Osteocyte (in vitro differentiated cells): Measurements from ENCODE around the gene DOCK8. TPM values are rescaled to one million over a fixed set of nuclear protein-coding genes. Genes with fewer than 3 reads are reported as not detected.

Experiments used
- DNase-seq: peaks from one replicate; pipeline ENCODE4 v3.0.0; 2021; ENCODE audit warnings: mixed read lengths; ENCODE audit not compliant: unreplicated experiment; ENCODE audit errors: extremely low spot score
- H3K27ac Mint-ChIP-seq: one replicate; pipeline ENCODE4 v1.8.0; 2021; ENCODE audit warnings: mild to moderate bottlenecking, mixed read lengths; ENCODE audit not compliant: unreplicated experiment
- H3K27me3 Mint-ChIP-seq: one replicate; pipeline ENCODE4 v1.8.0; 2021; ENCODE audit warnings: mixed read lengths; ENCODE audit not compliant: unreplicated experiment
- H3K36me3 Mint-ChIP-seq: one replicate; pipeline ENCODE4 v1.8.0; 2021; ENCODE audit warnings: mixed read lengths; ENCODE audit not compliant: unreplicated experiment
- H3K4me1 Mint-ChIP-seq: one replicate; pipeline ENCODE4 v1.8.0; 2021; ENCODE audit warnings: mixed read lengths; ENCODE audit not compliant: unreplicated experiment
- H3K4me3 Mint-ChIP-seq: one replicate; pipeline ENCODE4 v1.8.0; 2021; ENCODE audit warnings: mild to moderate bottlenecking, moderate library complexity, mixed read lengths; ENCODE audit not compliant: unreplicated experiment
- H3K9me3 Mint-ChIP-seq: one replicate; pipeline ENCODE4 v1.8.0; 2021; ENCODE audit warnings: mixed read lengths; ENCODE audit not compliant: unreplicated experiment
- CTCF ChIP-seq: fragments of 200-600 bp; sonication (generic); IDR thresholded peaks from 2 replicates; pipeline ENCODE4 v1.5.0; 2021; ENCODE audit warnings: antibody characterized with exemption, mild to moderate bottlenecking, moderate library complexity
- total RNA-seq: library from RNA; stranded (reverse); gene quantifications from 2 replicates; pipeline ENCODE4 v1.2.1, GENCODE V29; 2021

Gene DOCK8
- total RNA-seq, 1 donor from 2014 or later = not detected

GRCh38 chr9:447230-448025, 232.8 kb downstream of the DOCK8 start:
- no peak overlapping the region for H3K27ac Mint-ChIP-seq
- no peaks in the 10 kb centered on the region for H3K36me3 Mint-ChIP-seq
- H3K4me1 Mint-ChIP-seq = no peaks in the 10 kb centered on the region
- no peak for DNase-seq
- no peaks in the 10 kb centered on the region for H3K27me3 Mint-ChIP-seq
- TF ChIP-seq CTCF = no peak
- no peak overlapping the region for H3K4me3 Mint-ChIP-seq
- no peaks in the 10 kb centered on the region for H3K9me3 Mint-ChIP-seq

GRCh38 chr9:450057-450456, 235.4 kb downstream of the DOCK8 start:
- no peak for TF ChIP-seq CTCF
- Mint-ChIP-seq H3K27ac (no peak overlapping the region), H3K4me1 (no peaks in the 10 kb centered on the region), H3K36me3 (no peaks in the 10 kb centered on the region), H3K4me3 (no peak overlapping the region), H3K9me3 (no peaks in the 10 kb centered on the region), H3K27me3 (no peaks in the 10 kb centered on the region)
- DNase-seq = no peak

GRCh38 chr9:450561-450960, 235.9 kb downstream of the DOCK8 start:
- no peak for TF ChIP-seq CTCF
- Mint-ChIP-seq H3K9me3 (no peaks in the 10 kb centered on the region), H3K27ac (no peak overlapping the region), H3K4me3 (no peak overlapping the region), H3K4me1 (no peaks in the 10 kb centered on the region), H3K27me3 (no peaks in the 10 kb centered on the region), H3K36me3 (no peaks in the 10 kb centered on the region)
- DNase-seq = no peak

- no peak overlapping the region for H3K4me3 Mint-ChIP-seq
- TF ChIP-seq CTCF = no peak
- H3K27ac Mint-ChIP-seq = no peak overlapping the region
- no peaks in the 10 kb centered on the region for H3K4me1 Mint-ChIP-seq
- no peaks in the 10 kb centered on the region for H3K27me3 Mint-ChIP-seq
- no peaks in the 10 kb centered on the region for H3K9me3 Mint-ChIP-seq
- DNase-seq = no peak
- no peaks in the 10 kb centered on the region for H3K36me3 Mint-ChIP-seq
These were observed 239.2 kb downstream of the DOCK8 start for GRCh38 chr9:453832-454231.

GRCh38 chr9:456365-456764, 241.7 kb downstream of the DOCK8 start:
- H3K27me3 Mint-ChIP-seq = no peaks in the 10 kb centered on the region
- no peak for TF ChIP-seq CTCF
- H3K4me3 Mint-ChIP-seq = no peak overlapping the region
- H3K4me1 Mint-ChIP-seq = no peaks in the 10 kb centered on the region
- no peaks in the 10 kb centered on the region for H3K9me3 Mint-ChIP-seq
- no peak overlapping the region for H3K27ac Mint-ChIP-seq
- no peak for DNase-seq
- H3K36me3 Mint-ChIP-seq = no peaks in the 10 kb centered on the region
